H1 (cell line): ENCODE results near the gene PI4KA. TPM values are rescaled to one million over a fixed set of nuclear protein-coding genes. Genes with fewer than 3 reads are reported as not detected.

ENCODE experiments used
- CTBP2 ChIP-seq: IDR thresholded peaks from 2 replicates; pipeline ENCODE4 v1.7.0; 2011; ENCODE audit warnings: borderline replicate concordance, mild to moderate bottlenecking, moderate library complexity, mixed read lengths, low read length; ENCODE audit not compliant: insufficient read depth, insufficient read length
- EGR1 ChIP-seq: IDR thresholded peaks from 2 replicates; pipeline ENCODE4 v1.6.1; 2011; ENCODE audit warnings: low read depth, low read length, borderline replicate concordance
- GABPA ChIP-seq: IDR thresholded peaks from 2 replicates; pipeline ENCODE4 v1.6.1; 2011; ENCODE audit warnings: mild to moderate bottlenecking, low read length, moderate library complexity, borderline replicate concordance; ENCODE audit not compliant: insufficient read depth
- NRF1 ChIP-seq: IDR thresholded peaks from 2 replicates; pipeline ENCODE4 v1.6.1; 2011; ENCODE audit warnings: mild to moderate bottlenecking, low read depth, low read length, improper control_type of control experiment
- RFX5 ChIP-seq: IDR thresholded peaks from 2 replicates; pipeline ENCODE4 v1.6.1; 2011; ENCODE audit warnings: low read depth, low read length, improper control_type of control experiment, borderline replicate concordance
- polyA plus RNA-seq, 7 experiments: library from polyadenylated mRNA; depleted of rRNA in 3 of 7; stranded (reverse) in 5 of 7; unstranded in 2 of 7; fragments of >200 nt in 5 of 7; fragments of 200-250 nt in 2 of 7; gene quantifications; 1 replicate in 5 of 7; 2 replicates in 1 of 7; 4 replicates in 1 of 7; pipeline versions ENCODE4 v1.2.1 to v1.2.3, GENCODE V29; 2011 to 2013; ENCODE audit warnings: missing spikeins in 2 of 7, mixed read lengths in 2 of 7
- total RNA-seq: library from RNA; stranded (reverse); fragmentation: NEBNext Ultra II Directional; extraction: Animal tissue kit (Norgen Biotek cat#: 25700); gene quantifications from 2 replicates; pipeline ENCODE4 v1.2.1, GENCODE V29; 2021
- TF ChIP-seq, protein P1 (sequence below): fragments of 300-600 bp; sonication (generic); IDR thresholded peaks from 2 replicates; pipeline ENCODE4 v1.7.1; 2012; ENCODE audit warnings: low read length, moderate library complexity, mild to moderate bottlenecking, inconsistent platforms; ENCODE audit not compliant: insufficient replicate concordance
- TF ChIP-seq, protein P2 (sequence below): IDR thresholded peaks from 2 replicates; pipeline ENCODE4 v1.6.1; 2012; ENCODE audit warnings: low read length, inconsistent platforms

Gene PI4KA
- total and polyA plus RNA-seq, 2 of the 8 experiments (the other 6 are each of a cell fraction or from before 2014, with no cell fraction given): 22.5 to 37.7 TPM

DNA sequence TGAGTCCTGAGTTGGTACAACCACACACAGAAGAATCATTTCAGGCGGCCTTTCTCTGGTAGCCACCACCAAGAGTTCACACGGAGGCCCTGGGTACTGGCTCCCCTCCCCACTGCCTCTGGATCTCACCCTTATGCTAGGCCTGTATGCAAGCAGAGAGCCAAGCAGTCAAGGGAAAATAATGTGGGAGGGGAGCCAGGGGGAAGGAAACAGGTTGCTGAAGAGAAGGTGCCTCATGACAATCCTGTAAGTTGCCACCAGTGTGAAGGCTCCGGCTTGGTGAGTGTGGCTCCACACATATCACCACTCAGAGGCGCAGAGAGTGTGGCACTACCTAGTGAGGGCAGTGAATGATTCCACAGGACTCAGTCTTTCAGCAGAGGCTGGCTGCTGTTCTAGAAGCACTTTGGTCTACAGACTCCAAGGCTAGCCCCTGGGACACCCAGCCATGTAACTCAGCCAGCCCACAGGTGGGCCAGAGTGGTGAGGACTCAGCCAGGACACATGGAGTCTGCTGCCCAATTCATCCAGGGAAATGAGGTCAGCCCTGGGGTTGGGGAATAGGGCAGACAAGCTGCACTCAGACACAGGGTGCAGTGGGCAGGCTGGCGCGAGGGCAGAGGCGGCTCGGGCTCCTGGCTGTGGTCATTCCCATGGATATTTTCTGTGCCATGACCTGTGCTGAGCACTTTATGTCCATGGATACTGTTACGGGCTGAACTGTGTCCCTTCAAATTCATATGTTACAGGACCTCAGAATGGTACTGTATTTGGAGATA, 133.7 kb downstream of the PI4KA start (continued):
- TF ChIP-seq, protein P1, sequence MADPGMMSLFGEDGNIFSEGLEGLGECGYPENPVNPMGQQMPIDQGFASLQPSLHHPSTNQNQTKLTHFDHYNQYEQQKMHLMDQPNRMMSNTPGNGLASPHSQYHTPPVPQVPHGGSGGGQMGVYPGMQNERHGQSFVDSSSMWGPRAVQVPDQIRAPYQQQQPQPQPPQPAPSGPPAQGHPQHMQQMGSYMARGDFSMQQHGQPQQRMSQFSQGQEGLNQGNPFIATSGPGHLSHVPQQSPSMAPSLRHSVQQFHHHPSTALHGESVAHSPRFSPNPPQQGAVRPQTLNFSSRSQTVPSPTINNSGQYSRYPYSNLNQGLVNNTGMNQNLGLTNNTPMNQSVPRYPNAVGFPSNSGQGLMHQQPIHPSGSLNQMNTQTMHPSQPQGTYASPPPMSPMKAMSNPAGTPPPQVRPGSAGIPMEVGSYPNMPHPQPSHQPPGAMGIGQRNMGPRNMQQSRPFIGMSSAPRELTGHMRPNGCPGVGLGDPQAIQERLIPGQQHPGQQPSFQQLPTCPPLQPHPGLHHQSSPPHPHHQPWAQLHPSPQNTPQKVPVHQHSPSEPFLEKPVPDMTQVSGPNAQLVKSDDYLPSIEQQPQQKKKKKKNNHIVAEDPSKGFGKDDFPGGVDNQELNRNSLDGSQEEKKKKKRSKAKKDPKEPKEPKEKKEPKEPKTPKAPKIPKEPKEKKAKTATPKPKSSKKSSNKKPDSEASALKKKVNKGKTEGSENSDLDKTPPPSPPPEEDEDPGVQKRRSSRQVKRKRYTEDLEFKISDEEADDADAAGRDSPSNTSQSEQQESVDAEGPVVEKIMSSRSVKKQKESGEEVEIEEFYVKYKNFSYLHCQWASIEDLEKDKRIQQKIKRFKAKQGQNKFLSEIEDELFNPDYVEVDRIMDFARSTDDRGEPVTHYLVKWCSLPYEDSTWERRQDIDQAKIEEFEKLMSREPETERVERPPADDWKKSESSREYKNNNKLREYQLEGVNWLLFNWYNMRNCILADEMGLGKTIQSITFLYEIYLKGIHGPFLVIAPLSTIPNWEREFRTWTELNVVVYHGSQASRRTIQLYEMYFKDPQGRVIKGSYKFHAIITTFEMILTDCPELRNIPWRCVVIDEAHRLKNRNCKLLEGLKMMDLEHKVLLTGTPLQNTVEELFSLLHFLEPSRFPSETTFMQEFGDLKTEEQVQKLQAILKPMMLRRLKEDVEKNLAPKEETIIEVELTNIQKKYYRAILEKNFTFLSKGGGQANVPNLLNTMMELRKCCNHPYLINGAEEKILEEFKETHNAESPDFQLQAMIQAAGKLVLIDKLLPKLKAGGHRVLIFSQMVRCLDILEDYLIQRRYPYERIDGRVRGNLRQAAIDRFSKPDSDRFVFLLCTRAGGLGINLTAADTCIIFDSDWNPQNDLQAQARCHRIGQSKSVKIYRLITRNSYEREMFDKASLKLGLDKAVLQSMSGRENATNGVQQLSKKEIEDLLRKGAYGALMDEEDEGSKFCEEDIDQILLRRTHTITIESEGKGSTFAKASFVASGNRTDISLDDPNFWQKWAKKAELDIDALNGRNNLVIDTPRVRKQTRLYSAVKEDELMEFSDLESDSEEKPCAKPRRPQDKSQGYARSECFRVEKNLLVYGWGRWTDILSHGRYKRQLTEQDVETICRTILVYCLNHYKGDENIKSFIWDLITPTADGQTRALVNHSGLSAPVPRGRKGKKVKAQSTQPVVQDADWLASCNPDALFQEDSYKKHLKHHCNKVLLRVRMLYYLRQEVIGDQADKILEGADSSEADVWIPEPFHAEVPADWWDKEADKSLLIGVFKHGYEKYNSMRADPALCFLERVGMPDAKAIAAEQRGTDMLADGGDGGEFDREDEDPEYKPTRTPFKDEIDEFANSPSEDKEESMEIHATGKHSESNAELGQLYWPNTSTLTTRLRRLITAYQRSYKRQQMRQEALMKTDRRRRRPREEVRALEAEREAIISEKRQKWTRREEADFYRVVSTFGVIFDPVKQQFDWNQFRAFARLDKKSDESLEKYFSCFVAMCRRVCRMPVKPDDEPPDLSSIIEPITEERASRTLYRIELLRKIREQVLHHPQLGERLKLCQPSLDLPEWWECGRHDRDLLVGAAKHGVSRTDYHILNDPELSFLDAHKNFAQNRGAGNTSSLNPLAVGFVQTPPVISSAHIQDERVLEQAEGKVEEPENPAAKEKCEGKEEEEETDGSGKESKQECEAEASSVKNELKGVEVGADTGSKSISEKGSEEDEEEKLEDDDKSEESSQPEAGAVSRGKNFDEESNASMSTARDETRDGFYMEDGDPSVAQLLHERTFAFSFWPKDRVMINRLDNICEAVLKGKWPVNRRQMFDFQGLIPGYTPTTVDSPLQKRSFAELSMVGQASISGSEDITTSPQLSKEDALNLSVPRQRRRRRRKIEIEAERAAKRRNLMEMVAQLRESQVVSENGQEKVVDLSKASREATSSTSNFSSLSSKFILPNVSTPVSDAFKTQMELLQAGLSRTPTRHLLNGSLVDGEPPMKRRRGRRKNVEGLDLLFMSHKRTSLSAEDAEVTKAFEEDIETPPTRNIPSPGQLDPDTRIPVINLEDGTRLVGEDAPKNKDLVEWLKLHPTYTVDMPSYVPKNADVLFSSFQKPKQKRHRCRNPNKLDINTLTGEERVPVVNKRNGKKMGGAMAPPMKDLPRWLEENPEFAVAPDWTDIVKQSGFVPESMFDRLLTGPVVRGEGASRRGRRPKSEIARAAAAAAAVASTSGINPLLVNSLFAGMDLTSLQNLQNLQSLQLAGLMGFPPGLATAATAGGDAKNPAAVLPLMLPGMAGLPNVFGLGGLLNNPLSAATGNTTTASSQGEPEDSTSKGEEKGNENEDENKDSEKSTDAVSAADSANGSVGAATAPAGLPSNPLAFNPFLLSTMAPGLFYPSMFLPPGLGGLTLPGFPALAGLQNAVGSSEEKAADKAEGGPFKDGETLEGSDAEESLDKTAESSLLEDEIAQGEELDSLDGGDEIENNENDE: no peak
- TF ChIP-seq, protein P2, sequence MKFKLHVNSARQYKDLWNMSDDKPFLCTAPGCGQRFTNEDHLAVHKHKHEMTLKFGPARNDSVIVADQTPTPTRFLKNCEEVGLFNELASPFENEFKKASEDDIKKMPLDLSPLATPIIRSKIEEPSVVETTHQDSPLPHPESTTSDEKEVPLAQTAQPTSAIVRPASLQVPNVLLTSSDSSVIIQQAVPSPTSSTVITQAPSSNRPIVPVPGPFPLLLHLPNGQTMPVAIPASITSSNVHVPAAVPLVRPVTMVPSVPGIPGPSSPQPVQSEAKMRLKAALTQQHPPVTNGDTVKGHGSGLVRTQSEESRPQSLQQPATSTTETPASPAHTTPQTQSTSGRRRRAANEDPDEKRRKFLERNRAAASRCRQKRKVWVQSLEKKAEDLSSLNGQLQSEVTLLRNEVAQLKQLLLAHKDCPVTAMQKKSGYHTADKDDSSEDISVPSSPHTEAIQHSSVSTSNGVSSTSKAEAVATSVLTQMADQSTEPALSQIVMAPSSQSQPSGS: no peak
- TF ChIP-seq GABPA: no peak
- TF ChIP-seq RFX5: no peak
- TF ChIP-seq EGR1: no peak
- TF ChIP-seq CTBP2: no peak
- TF ChIP-seq NRF1: no peak
